Large intestine (tissue), 3 donors: ENCODE data around the gene FKRP. TPM values are rescaled to one million over a fixed set of nuclear protein-coding genes. Genes with fewer than 3 reads are reported as not detected.

Experiments
- DNase-seq, 2 donors: peaks; one replicate each; pipeline versions ENCODE4 v3.0.0 to v3.0.0-alpha.2; 2013
- H3K27ac ChIP-seq: one replicate; pipeline ENCODE4 v1.5.1; 2013; ENCODE audit warnings: low read length
- H3K27me3 ChIP-seq: 2 replicates; pipeline ENCODE4 v1.6.1; 2013; ENCODE audit warnings: low read length; ENCODE audit not compliant: control insufficient read depth, insufficient read depth
- H3K36me3 ChIP-seq: 2 replicates; pipeline ENCODE4 v1.6.1; 2013; ENCODE audit warnings: low read length; ENCODE audit not compliant: control insufficient read depth, insufficient read depth
- H3K4me1 ChIP-seq: one replicate; pipeline ENCODE4 v1.6.1; 2013; ENCODE audit warnings: low read length; ENCODE audit not compliant: control insufficient read depth, insufficient read depth
- H3K4me3 ChIP-seq: one replicate; pipeline ENCODE4 v1.5.1; 2013; ENCODE audit warnings: low read length
- H3K9me3 ChIP-seq: one replicate; pipeline ENCODE4 v1.6.1; 2013; ENCODE audit warnings: mild to moderate bottlenecking, low read depth, low read length, moderate library complexity; ENCODE audit not compliant: control insufficient read depth
- WGBS: methylation state at CpG from one replicate; pipeline ENCODE4 v1.1.5; 2013; ENCODE audit warnings: low lambda C conversion rate; ENCODE audit not compliant: insufficient coverage; 5-methylcytosine and 5-hydroxymethylcytosine counted together
- polyA plus RNA-seq: library from polyadenylated mRNA; unstranded; fragments of 120-200 nt; gene quantifications from one replicate; pipeline ENCODE4 v1.2.1, GENCODE V29; 2013

The FKRP gene
- polyA plus RNA-seq, 1 donor: 17.4 TPM

GRCh38 chr19:46719629-46720502 is 26.0 kb upstream of the FKRP start:
- Histone ChIP-seq H3K36me3 (peaks cover 60% of the 10 kb centered on the region), H3K27ac (no peak overlapping the region)

GRCh38 chr19:46720503-46721239 is 25.2 kb upstream of the FKRP start:
- Histone ChIP-seq H3K36me3 (peaks cover 67% of the 10 kb centered on the region), H3K9me3 (no peaks in the 10 kb centered on the region), H3K27ac (no peak overlapping the region), H3K4me1 (peaks cover 6% of the 10 kb centered on the region), H3K27me3 (no peaks in the 10 kb centered on the region), H3K4me3 (no peak overlapping the region)
- DNase-seq: no peak
- 80% methylated on average over 1 of the region's 22 CpGs for WGBS

More at GRCh38 chr19:46719629-46720502, 26.0 kb upstream of the FKRP start:
- H3K4me1 ChIP-seq: peaks cover 10% of the 10 kb centered on the region
- no CpG with 5 or more reads among the region's 25 CpGs for WGBS
- no peaks in the 10 kb centered on the region for H3K27me3 ChIP-seq
- H3K9me3 ChIP-seq: no peaks in the 10 kb centered on the region
- no peak overlapping the region for H3K4me3 ChIP-seq
- DNase-seq: no peak

GRCh38 chr19:46721269-46722003 is 24.4 kb upstream of the FKRP start:
- no peak overlapping the region for H3K27ac ChIP-seq
- H3K27me3 ChIP-seq: no peaks in the 10 kb centered on the region
- H3K9me3 ChIP-seq: no peaks in the 10 kb centered on the region
- WGBS: no CpG with 5 or more reads among the region's 16 CpGs
- H3K4me3 ChIP-seq: no peak overlapping the region
- H3K36me3 ChIP-seq: peaks cover 74% of the 10 kb centered on the region
- DNase-seq: no peak
- peaks cover 5% of the 10 kb centered on the region for H3K4me1 ChIP-seq

- no peaks in the 10 kb centered on the region for H3K9me3 ChIP-seq
- H3K27me3 ChIP-seq: no peaks in the 10 kb centered on the region
- 60% methylated on average over 1 of the region's 17 CpGs for WGBS
- H3K36me3 ChIP-seq: peaks cover 80% of the 10 kb centered on the region
- no peak overlapping the region for H3K27ac ChIP-seq
- DNase-seq: no peak
- H3K4me3 ChIP-seq: no peak overlapping the region
- peaks cover 5% of the 10 kb centered on the region for H3K4me1 ChIP-seq
These were observed 23.9 kb upstream of the FKRP start for GRCh38 chr19:46722004-46722380.

GRCh38 chr19:46722421-46723022 is 23.3 kb upstream of the FKRP start:
- WGBS: no CpG with 5 or more reads among the region's 25 CpGs
- Histone ChIP-seq H3K4me1 (peaks cover 5% of the 10 kb centered on the region), H3K4me3 (no peak overlapping the region), H3K27me3 (no peaks in the 10 kb centered on the region), H3K9me3 (no peaks in the 10 kb centered on the region), H3K27ac (no peak overlapping the region), H3K36me3 (peaks cover 85% of the 10 kb centered on the region)
- DNase-seq: no peak

- DNase-seq: no peak
- no peak overlapping the region for H3K27ac ChIP-seq
- no peaks in the 10 kb centered on the region for H3K9me3 ChIP-seq
- H3K27me3 ChIP-seq: no peaks in the 10 kb centered on the region
- no peak overlapping the region for H3K4me3 ChIP-seq
- no peaks in the 10 kb centered on the region for H3K4me1 ChIP-seq
- WGBS: no CpG with 5 or more reads among the region's 16 CpGs
- peaks cover 90% of the 10 kb centered on the region for H3K36me3 ChIP-seq
These were observed 22.8 kb upstream of the FKRP start for GRCh38 chr19:46723023-46723461.

- peaks cover 94% of the 10 kb centered on the region for H3K36me3 ChIP-seq
- H3K9me3 ChIP-seq: no peaks in the 10 kb centered on the region
- no peaks in the 10 kb centered on the region for H3K27me3 ChIP-seq
- H3K4me3 ChIP-seq: no peak overlapping the region
- H3K4me1 ChIP-seq: no peaks in the 10 kb centered on the region
- H3K27ac ChIP-seq: no peak overlapping the region
- no peak for DNase-seq
- no CpG with 5 or more reads among the region's 6 CpGs for WGBS
These were observed 22.4 kb upstream of the FKRP start for GRCh38 chr19:46723471-46723870.

- no peak for DNase-seq
- no peak overlapping the region for H3K4me3 ChIP-seq
- WGBS: no CpG with 5 or more reads among the region's 20 CpGs
- no peaks in the 10 kb centered on the region for H3K4me1 ChIP-seq
- H3K9me3 ChIP-seq: no peaks in the 10 kb centered on the region
- no peak overlapping the region for H3K27ac ChIP-seq
- peaks cover 95% of the 10 kb centered on the region for H3K36me3 ChIP-seq
- H3K27me3 ChIP-seq: no peaks in the 10 kb centered on the region
These were observed 21.4 kb upstream of the FKRP start for GRCh38 chr19:46724468-46724867.

- no peaks in the 10 kb centered on the region for H3K9me3 ChIP-seq
- no peak overlapping the region for H3K27ac ChIP-seq
- DNase-seq: no peak
- H3K36me3 ChIP-seq: peaks cover 95% of the 10 kb centered on the region
- no peak overlapping the region for H3K4me3 ChIP-seq
- no peaks in the 10 kb centered on the region for H3K27me3 ChIP-seq
- 100% methylated on average over 4 of the region's 26 CpGs for WGBS
- H3K4me1 ChIP-seq: no peaks in the 10 kb centered on the region
These were observed 20.6 kb upstream of the FKRP start for GRCh38 chr19:46725036-46725820.
